A549 (cell line): ENCODE results near the gene PITPNC1. TPM values are rescaled to one million over a fixed set of nuclear protein-coding genes. Genes with fewer than 3 reads are reported as not detected.

Experiments used
- ATAC-seq, 2 experiments: fragments of 200-7000 bp in 1 of 2; fragments of >200 bp in 1 of 2; cut with Nextera tagmentation in 1 of 2; cut with Tn5 transposase in 1 of 2; 3 replicates each; pipeline versions ENCODE4 v1.8.0 to v1.9.1; 2018 to 2020; ENCODE audit warnings: mild to moderate bottlenecking in 1 of 2, moderate library complexity in 1 of 2
- CTCF ChIA-PET: fragments of 300-600 bp; sonication (Branson Sonifier 250); formaldehyde crosslinking; extraction: SDS; loops from one replicate; lab custom pipeline; 2021; ENCODE audit warnings: antibody characterized with exemption, inconsistent platforms; lab: Yijun Ruan, JAX
- POLR2A ChIA-PET: fragments of 350-600 bp; formaldehyde crosslinking; extraction: SDS; loops from one replicate; lab custom pipeline; 2021; ENCODE audit warnings: antibody characterized with exemption, inconsistent platforms; lab: Yijun Ruan, JAX
- DNase-seq, 2 experiments: peaks; one replicate each; pipeline versions ENCODE4 v3.0.0 to v3.0.0-alpha.2; 2011 to 2016; ENCODE audit warnings: low read depth in 1 of 2, low spot score in 1 of 2
- FAIRE-seq: peaks from 2 replicates; lab custom pipeline; 2011; peaks lifted over from hg19 to GRCh38; lab: Jason Lieb, UNC
- H3K27ac ChIP-seq, 2 experiments: fragments of >200 bp; sonication (Bioruptor Twin); formaldehyde crosslinking; 3 replicates each; pipeline ENCODE4 v1.5.1; 2016 to 2017
- H3K4me1 ChIP-seq: fragments of >200 bp; sonication (Bioruptor Twin); formaldehyde crosslinking; 3 replicates; pipeline ENCODE4 v1.6.1; 2016
- H3K4me2 ChIP-seq: fragments of >200 bp; sonication (Bioruptor Twin); formaldehyde crosslinking; 3 replicates; pipeline ENCODE4 v1.6.1; 2016
- H3K4me3 ChIP-seq: fragments of >200 bp; sonication (Bioruptor Twin); formaldehyde crosslinking; 3 replicates; pipeline ENCODE4 v1.5.1; 2016
- H3K9me3 ChIP-seq: fragments of >200 bp; sonication (Bioruptor Twin); formaldehyde crosslinking; 3 replicates; pipeline ENCODE4 v1.6.1; 2016
- EP300 ChIP-seq, 2 experiments: fragments of >200 bp; sonication (Bioruptor Twin); formaldehyde crosslinking; IDR thresholded peaks; 2 replicates in 1 of 2; 3 replicates in 1 of 2; pipeline ENCODE4 v1.6.1; 2016 to 2017
- ESRRA ChIP-seq: fragments of 150-350 bp; IDR thresholded peaks from 2 replicates; pipeline ENCODE4 v1.6.1; 2014; ENCODE audit warnings: mild to moderate bottlenecking, low read length, borderline replicate concordance
- FOSL2 ChIP-seq, 2 experiments: fragments of 450-650 bp in 1 of 2; fragments of >200 bp in 1 of 2; sonication (Bioruptor Twin) in 1 of 2; formaldehyde crosslinking; IDR thresholded peaks; 2 replicates each; pipeline versions ENCODE4 v1.5.0 to v1.6.1; 2016 to 2020; ENCODE audit warnings: mild to moderate bottlenecking in 1 of 2, moderate library complexity in 1 of 2
- HMGXB4 ChIP-seq: fragments of 250-450 bp; sonication (Bioruptor Pico); IDR thresholded peaks from 2 replicates; pipeline ENCODE4 v1.5.0; 2021; ENCODE audit warnings: mild to moderate bottlenecking, moderate library complexity, borderline replicate concordance
- JUN ChIP-seq, 2 experiments: fragments of >200 bp; sonication (Bioruptor Twin); formaldehyde crosslinking; IDR thresholded peaks; 2 replicates in 1 of 2; 3 replicates in 1 of 2; pipeline ENCODE4 v1.6.1; 2016 to 2017
- JUNB ChIP-seq: fragments of >200 bp; sonication (Bioruptor Twin); formaldehyde crosslinking; IDR thresholded peaks from 2 replicates; pipeline ENCODE4 v1.6.1; 2016
- KDM5A ChIP-seq: fragments of 200-600 bp; sonication (generic); IDR thresholded peaks from 2 replicates; pipeline ENCODE4 v1.6.1; 2016; ENCODE audit warnings: antibody characterized with exemption, mild to moderate bottlenecking
- MAFK ChIP-seq: fragments of 450-650 bp; IDR thresholded peaks from 2 replicates; pipeline ENCODE4 v1.6.1; 2014; ENCODE audit not compliant: partially characterized antibody
- MAX ChIP-seq: IDR thresholded peaks from 2 replicates; pipeline ENCODE4 v1.6.1; 2012
- MYC ChIP-seq: IDR thresholded peaks from 2 replicates; pipeline ENCODE4 v1.6.1; 2012; ENCODE audit warnings: mild to moderate bottlenecking, inconsistent platforms, low read length, improper control_type of control experiment, borderline replicate concordance
- PBX3 ChIP-seq: IDR thresholded peaks from 2 replicates; pipeline ENCODE4 v1.6.1; 2012
- POLR2AphosphoS2 ChIP-seq: conservative IDR thresholded peaks from 2 replicates; pipeline ENCODE4 v1.6.1; 2012; ENCODE audit warnings: low read length, improper control_type of control experiment, inconsistent platforms
- RAD21 ChIP-seq, 2 experiments: fragments of >200 bp in 1 of 2; sonication (Bioruptor Twin) in 1 of 2; formaldehyde crosslinking in 1 of 2; IDR thresholded peaks in 1 of 2; conservative IDR thresholded peaks in 1 of 2; 2 replicates in 1 of 2; 3 replicates in 1 of 2; pipeline ENCODE4 v1.6.1; 2012 to 2018; ENCODE audit warnings: inconsistent platforms in 1 of 2
- RARB ChIP-seq: fragments of 250-450 bp; sonication (Bioruptor Pico); IDR thresholded peaks from 2 replicates; pipeline ENCODE4 v1.8.0; 2021; ENCODE audit warnings: mild to moderate bottlenecking, moderate library complexity
- REST ChIP-seq: fragments of 200-600 bp; sonication (generic); IDR thresholded peaks from 2 replicates; pipeline ENCODE4 v1.6.1; 2016; ENCODE audit warnings: antibody characterized with exemption, mild to moderate bottlenecking, moderate library complexity
- SREBF2 ChIP-seq: fragments of 450-650 bp; IDR thresholded peaks from 2 replicates; pipeline ENCODE4 v1.6.1; 2014; ENCODE audit warnings: mild to moderate bottlenecking, moderate library complexity
- TFCP2L1 ChIP-seq: fragments of 250-450 bp; sonication (Bioruptor Pico); IDR thresholded peaks from 2 replicates; pipeline ENCODE4 v1.5.0; 2021; ENCODE audit warnings: mild to moderate bottlenecking
- ZC3H11A ChIP-seq: fragments of 450-650 bp; IDR thresholded peaks from 2 replicates; pipeline ENCODE4 v1.6.1; 2014; ENCODE audit warnings: antibody characterized with exemption, mild to moderate bottlenecking
- WGBS: methylation state at CpG from one replicate; pipeline ENCODE4 v1.1.6; 2017; ENCODE audit errors: missing lambda C conversion rate; 5-methylcytosine and 5-hydroxymethylcytosine counted together
- polyA plus RNA-seq, 4 experiments: library from polyadenylated mRNA; depleted of rRNA in 3 of 4; stranded (reverse); fragments of >200 nt; fragmentation: RNase III in 1 of 4; extraction: RNeasy Plus Mini Kit Qiagen cat#74134 plus additional on column Dnase treatment in 1 of 4; gene quantifications; 2 replicates in 3 of 4; 3 replicates in 1 of 4; pipeline ENCODE4 v1.2.3, GENCODE V29; 2011 to 2017

Gene PITPNC1
- polyA plus RNA-seq, 2 of the 4 experiments (the other 2 are of a cell fraction): 3.7 to 11.2 TPM

- Histone ChIP-seq H3K4me3 (no peak overlapping the region), H3K4me2 (no peak overlapping the region), H3K4me1 (no peaks in the 10 kb centered on the region), H3K9me3 (no peaks in the 10 kb centered on the region)
- POLR2A ChIA-PET: no interaction called here
- 78% methylated on average over 13 of the region's 13 CpGs for WGBS
- CTCF ChIA-PET: interaction anchor here (1.0 to 1.9 kb wide), 5 partner anchors 10 to 263 kb away, joined by 3 to 5 read pairs (median 3); no protein-coding TSS in a partner anchor
- ATAC-seq: no peak
- TF ChIP-seq MYC (no peak), MAX (no peak)
- TF ChIP-seq, all 56 proteins: peak for 0
- FAIRE-seq (no peak), DNase-seq (no peak)
- H3K27ac ChIP-seq: no peak overlapping the region
These were observed 259.9 kb downstream of the PITPNC1 start for GRCh38 chr17:67636834-67637520.

- 96% methylated on average over 8 of the region's 8 CpGs for WGBS
- H3K27ac ChIP-seq: no peak overlapping the region
- no peak overlapping the region for H3K4me2 ChIP-seq
- ATAC-seq (no peak), FAIRE-seq (no peak), DNase-seq (no peak)
- H3K9me3 ChIP-seq: no peaks in the 10 kb centered on the region
- H3K4me3 ChIP-seq: no peak overlapping the region
- TF ChIP-seq MAFK (no peak), RARB (CRISPR knock-in tag) (no peak), HMGXB4 (CRISPR knock-in tag) (no peak), ZC3H11A (no peak), KDM5A (no peak), SREBF2 (no peak), PBX3 (no peak), JUN (IDR thresholded peaks at IDR 0.05) (no peak), POLR2AphosphoS2 (no peak), JUNB (no peak), TFCP2L1 (CRISPR knock-in tag) (no peak), ESRRA (no peak), FOSL2 (IDR thresholded peaks at IDR 0.05) (no peak), FOSL2 (CRISPR knock-in tag; IDR thresholded peaks at IDR 0.05) (no peak), REST (no peak), RAD21 (conservative IDR thresholded peaks at IDR 0.05 in 1 of 2, IDR thresholded peaks at IDR 0.05 in 1 of 2) (no peak), EP300 (IDR thresholded peaks at IDR 0.05) (no peak), MYC (no peak)
- CTCF ChIA-PET: interaction anchor here (1.4 to 1.9 kb wide), 3 partner anchors 11 to 259 kb away, joined by 3 to 5 read pairs (median 5); no protein-coding TSS in a partner anchor
- POLR2A ChIA-PET: no interaction called here
- no peaks in the 10 kb centered on the region for H3K4me1 ChIP-seq
These were observed 261.0 kb downstream of the PITPNC1 start for GRCh38 chr17:67637901-67638641.
